Heart left ventricle (tissue), 13 donors: Measurements from ENCODE around the gene C15orf39.

Experiments
- CTCF ChIP-seq, 12 donors: fragments of 200-600 bp; sonication (generic) in 4 of 12; IDR thresholded peaks; one replicate each; pipeline versions ENCODE4 v1.5.0 to v1.8.0; 2018 to 2022; ENCODE audit warnings: antibody characterized with exemption in 12 of 12, mild to moderate bottlenecking in 5 of 12
- POLR2A ChIP-seq, 2 donors: fragments of 450-650 bp; IDR thresholded peaks; one replicate each; pipeline ENCODE4 v1.6.1; 2017; ENCODE audit warnings: antibody characterized with exemption in 2 of 2, mild to moderate bottlenecking in 2 of 2, moderate library complexity in 2 of 2
- donor health status: ischemic (EF 13 %, LVEDD 7.1; RV severe dilation, severe dysfunction).
- donor health status: DM: no; HTN: yes; CAD: no.
- donor health status: DM: no; HTN: no; CAD: no.
- donor health status: ischemic (EF 25% LVEDD 6.9; RV normal size, moderate dysfunction).
- donor health status: ischemic (EF 25% LVEDD 5.7; RV mildly dilated, moderate dysfunction).
- donor health status: ischemic (EF 35%, LVEDD 5.7; RV mildly dilated, moderate dysfunction).
- donor health status: nonischemic (EF 11% LVEDD 7.7; RV severe dilation, severe dysfunction).
- donor health status: DM: yes; HTN: yes; CAD: no.
- donor health status: PGD.
- donor health status: ischemic (EF 29% LVEDD 5.4; RV normal size, mild dysfunction).
- donor health status: nonischemic (EF 23%, LVEDD 6.1; RV moderate dilation, normal function).

- TF ChIP-seq POLR2A (IDR thresholded peaks at IDR 0.05): no peak
- TF ChIP-seq CTCF (IDR thresholded peaks at IDR 0.05): no peak
Observed at GRCh38 chr15:75158402-75158801, 43.3 kb upstream of the C15orf39 start.
